Occipital lobe (tissue), 2 donors: ENCODE data around the gene CTNNA2. TPM values are rescaled to one million over a fixed set of nuclear protein-coding genes. Genes with fewer than 3 reads are reported as not detected.
"Not testable (repeated sequence)": the region's sequence is repeated elsewhere in the genome, so short reads cannot be mapped to it uniquely, and the experiment has no call there.

Source experiments
- DNase-seq: peaks from one replicate; lab custom pipeline; 2025; lab: John Stamatoyannopoulos, UW
- total RNA-seq: library from RNA; depleted of rRNA; stranded (reverse); fragments of >200 nt; gene quantifications from one replicate; pipeline ENCODE4 v1.2.3, GENCODE V29; 2014

The CTNNA2 gene
- total RNA-seq, 1 donor from 2014 or later: 261 TPM

- no peak for DNase-seq
Observed at GRCh38 chr2:80186262-80186661, 673.4 kb downstream of the CTNNA2 start.

- DNase-seq: no peak
Observed at GRCh38 chr2:80187156-80187555, 674.3 kb downstream of the CTNNA2 start.

- DNase-seq: no peak
Observed at GRCh38 chr2:80190166-80190565, 677.3 kb downstream of the CTNNA2 start.

GRCh38 chr2:80193566-80193965 is 680.7 kb downstream of the CTNNA2 start:
- DNase-seq: no peak

GRCh38 chr2:80195034-80195433 is 682.2 kb downstream of the CTNNA2 start:
- DNase-seq: no peak

GRCh38 chr2:80198042-80198441 is 685.2 kb downstream of the CTNNA2 start:
- DNase-seq: no peak

- DNase-seq: no peak
Observed at GRCh38 chr2:80199504-80199903, 686.7 kb downstream of the CTNNA2 start.

GRCh38 chr2:80203929-80204328 is 691.1 kb downstream of the CTNNA2 start:
- not testable (repeated sequence) for DNase-seq

GRCh38 chr2:80205498-80205897 is 692.6 kb downstream of the CTNNA2 start:
- no peak for DNase-seq

- DNase-seq: no peak
Observed at GRCh38 chr2:80209458-80209857, 696.6 kb downstream of the CTNNA2 start.

GRCh38 chr2:80217446-80217845 is 704.6 kb downstream of the CTNNA2 start:
- DNase-seq: no peak

GRCh38 chr2:80222644-80223043 is 709.8 kb downstream of the CTNNA2 start:
- DNase-seq: no peak

- no peak for DNase-seq
Observed at GRCh38 chr2:80231421-80231820, 718.6 kb downstream of the CTNNA2 start.

GRCh38 chr2:80233333-80233732 is 720.5 kb downstream of the CTNNA2 start:
- no peak for DNase-seq

GRCh38 chr2:80238692-80239469 is 726.0 kb downstream of the CTNNA2 start:
- no peak for DNase-seq

GRCh38 chr2:80242355-80242910 is 729.6 kb downstream of the CTNNA2 start:
- no peak for DNase-seq

- no peak for DNase-seq
Observed at GRCh38 chr2:80244905-80245584, 732.2 kb downstream of the CTNNA2 start.

GRCh38 chr2:80246534-80246933 is 733.7 kb downstream of the CTNNA2 start:
- no peak for DNase-seq

GRCh38 chr2:80247339-80247738 is 734.5 kb downstream of the CTNNA2 start:
- DNase-seq: no peak

GRCh38 chr2:80248146-80248545 is 735.3 kb downstream of the CTNNA2 start:
- DNase-seq: no peak

- no peak for DNase-seq
Observed at GRCh38 chr2:80252294-80252986, 739.6 kb downstream of the CTNNA2 start.
